HG02642 (cell line): ENCODE results near the gene ADAP1.
"Not testable (repeated sequence)": the region's sequence is repeated elsewhere in the genome, so short reads cannot be mapped to it uniquely, and the experiment has no call there.

Experiments used
- ATAC-seq: cut with Tn5 transposase; IDR thresholded peaks from one replicate; pipeline ENCODE4 v1.9.1; 2021; ENCODE audit warnings: mild to moderate bottlenecking; ENCODE audit not compliant: unreplicated experiment, poor library complexity

The ADAP1 gene

DNA sequence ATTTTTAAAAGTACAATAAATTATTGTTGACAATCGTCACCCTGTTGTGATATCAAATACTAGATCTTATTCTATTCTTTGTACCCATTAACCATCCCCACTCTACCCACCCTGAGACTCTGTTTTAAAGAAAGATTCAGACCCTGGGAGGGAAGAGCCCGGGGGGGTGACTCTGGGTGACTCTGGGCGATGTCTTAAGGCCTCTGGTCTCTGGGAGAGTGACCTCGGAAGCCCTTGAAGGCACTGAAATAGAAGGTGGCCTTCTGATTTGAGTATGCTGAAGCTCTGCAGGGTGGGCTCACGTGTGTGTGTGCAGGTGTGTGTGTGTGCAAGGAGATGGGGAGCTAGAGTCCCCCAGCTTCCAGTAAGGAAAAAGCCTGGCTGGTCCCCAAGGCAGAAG is 9.7 kb downstream of the ADAP1 start:
- ATAC-seq = no peak

DNA sequence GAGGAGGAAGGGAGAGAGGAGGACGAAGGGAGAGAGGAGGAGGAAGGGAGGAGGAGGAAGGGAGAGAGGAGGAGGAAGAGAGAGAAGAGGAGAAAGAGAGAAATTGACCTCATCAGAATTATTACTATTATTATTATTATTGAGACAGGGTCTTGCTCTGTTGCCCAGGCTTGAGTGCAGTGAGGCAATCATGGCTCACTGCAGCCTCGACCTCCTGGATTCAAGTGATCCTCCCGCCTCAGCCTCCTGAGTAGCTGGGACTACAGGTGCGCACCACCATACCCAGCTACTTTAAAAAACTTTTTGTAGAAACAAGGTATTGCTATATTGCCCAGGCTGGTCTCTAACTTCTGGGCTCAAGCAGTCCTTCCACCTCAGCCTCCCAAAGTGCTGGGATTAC is 10.7 kb downstream of the ADAP1 start:
- not testable (repeated sequence) for ATAC-seq

- ATAC-seq = no peak
These were observed 13.7 kb downstream of the ADAP1 start for GRCh38 chr7:940599-941408.

- no peak for ATAC-seq
These were observed 14.6 kb downstream of the ADAP1 start for GRCh38 chr7:939843-940242.

- ATAC-seq = no peak
These were observed 15.8 kb downstream of the ADAP1 start for GRCh38 chr7:938546-939185.

GRCh38 chr7:937856-938484 is 16.5 kb downstream of the ADAP1 start:
- ATAC-seq = no peak

DNA sequence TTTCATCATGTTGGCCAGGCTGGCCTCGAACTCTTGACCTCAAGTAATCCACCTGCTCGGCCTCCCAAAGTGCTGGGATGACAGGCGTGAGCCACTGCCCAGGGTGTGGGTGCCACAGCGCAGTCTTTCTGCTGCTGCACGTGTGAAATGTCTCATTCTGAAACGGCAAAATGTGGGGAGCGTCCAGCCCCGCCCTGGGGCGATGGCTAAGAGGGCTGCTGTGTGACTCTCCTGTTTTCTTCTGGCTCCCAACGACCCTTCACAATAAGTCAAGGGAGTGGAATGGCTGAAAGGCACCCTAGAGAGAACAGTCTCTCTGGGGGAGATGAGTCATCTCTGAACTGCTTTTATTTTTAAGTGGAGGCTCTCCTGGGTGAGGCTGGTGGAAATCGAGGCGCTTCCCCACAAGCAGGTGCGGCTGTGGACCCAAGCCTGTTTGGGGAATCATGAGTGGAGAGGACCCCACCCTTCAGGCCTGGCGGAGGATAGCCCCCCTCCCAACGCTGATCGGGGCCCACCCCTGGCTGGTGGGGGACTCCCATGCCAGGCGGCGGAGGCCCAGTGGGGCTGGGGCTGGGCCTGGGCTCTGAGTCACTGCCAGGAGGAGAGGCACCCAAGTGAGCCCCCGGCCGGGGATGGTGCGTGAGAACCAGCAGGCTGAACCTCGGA is 18.0 kb downstream of the ADAP1 start:
- peak; percentile 81 for ATAC-seq

- ATAC-seq = no peak
These were observed 18.6 kb downstream of the ADAP1 start for GRCh38 chr7:935874-936385.

DNA sequence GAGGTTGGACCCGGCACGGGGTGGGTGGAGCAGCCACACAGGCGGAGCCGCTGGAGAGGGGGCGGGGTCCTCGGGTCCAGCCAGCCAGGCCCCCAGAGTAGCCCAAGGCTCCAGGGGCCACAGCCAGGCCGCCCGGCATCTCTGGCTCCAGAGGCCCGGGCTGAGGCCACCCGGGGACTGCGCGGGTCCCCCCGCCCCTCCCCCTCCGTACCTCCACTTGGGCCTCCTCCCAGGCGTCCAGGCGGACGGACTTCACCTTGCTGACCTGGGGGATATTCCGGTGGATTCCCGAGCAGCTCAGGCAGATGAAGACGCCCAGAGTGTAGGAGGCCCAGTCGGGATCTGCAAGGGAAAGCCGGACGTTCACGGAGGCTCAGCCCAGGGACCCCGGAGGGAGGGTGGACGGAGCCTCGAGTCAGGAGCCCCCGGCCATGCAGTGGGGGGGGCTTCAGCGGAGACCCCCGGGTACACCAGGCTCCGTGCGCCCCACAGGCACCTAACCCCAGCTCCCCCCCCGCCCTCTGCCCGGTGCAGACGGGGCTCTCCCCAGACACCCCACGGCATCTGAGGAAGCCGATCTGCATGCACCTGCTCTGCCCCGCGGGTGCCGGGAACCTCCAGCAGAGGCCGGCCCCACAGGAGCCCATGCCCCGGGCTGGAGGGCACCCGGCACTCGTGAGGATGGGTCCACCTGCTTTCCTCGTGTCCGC is 19.2 kb downstream of the ADAP1 start:
- ATAC-seq = no peak

DNA sequence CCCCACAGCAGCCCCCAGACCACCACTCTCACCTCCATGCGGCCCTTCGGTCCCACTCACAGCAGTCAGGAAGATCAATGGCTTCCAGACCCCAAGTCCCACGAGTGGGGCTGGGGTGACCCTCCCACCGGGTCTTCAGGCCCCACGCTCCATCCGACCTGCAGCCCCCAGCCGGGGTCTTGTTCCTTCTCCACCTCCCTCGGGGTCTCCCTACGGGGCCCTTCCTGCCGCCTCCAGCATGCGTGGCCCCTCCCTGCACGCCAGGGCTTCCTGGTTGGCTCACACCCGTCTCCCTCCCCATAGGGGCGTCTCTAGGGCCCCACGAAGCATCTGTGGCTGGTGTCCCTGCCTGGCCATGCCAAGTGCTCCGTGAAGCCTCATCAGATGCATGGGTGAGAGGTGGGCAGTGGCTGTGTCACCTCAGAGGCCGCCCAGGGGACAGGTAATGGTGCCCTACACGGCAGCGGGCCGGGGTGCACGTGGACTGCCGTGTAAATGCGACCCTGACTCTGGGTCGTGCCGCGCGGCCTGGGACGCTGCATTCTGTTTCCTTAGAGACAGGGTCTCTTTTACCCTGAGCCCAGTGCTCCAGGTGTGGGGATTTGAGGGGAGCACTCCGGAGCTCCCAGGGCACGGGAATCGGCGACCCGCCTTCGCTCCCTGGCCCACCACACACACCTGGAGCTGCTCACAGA is 19.9 kb downstream of the ADAP1 start:
- no peak for ATAC-seq

- no peak for ATAC-seq
These were observed 21.9 kb downstream of the ADAP1 start for GRCh38 chr7:932651-932975.

- ATAC-seq = no peak
These were observed 22.4 kb downstream of the ADAP1 start for GRCh38 chr7:931871-932650.

DNA sequence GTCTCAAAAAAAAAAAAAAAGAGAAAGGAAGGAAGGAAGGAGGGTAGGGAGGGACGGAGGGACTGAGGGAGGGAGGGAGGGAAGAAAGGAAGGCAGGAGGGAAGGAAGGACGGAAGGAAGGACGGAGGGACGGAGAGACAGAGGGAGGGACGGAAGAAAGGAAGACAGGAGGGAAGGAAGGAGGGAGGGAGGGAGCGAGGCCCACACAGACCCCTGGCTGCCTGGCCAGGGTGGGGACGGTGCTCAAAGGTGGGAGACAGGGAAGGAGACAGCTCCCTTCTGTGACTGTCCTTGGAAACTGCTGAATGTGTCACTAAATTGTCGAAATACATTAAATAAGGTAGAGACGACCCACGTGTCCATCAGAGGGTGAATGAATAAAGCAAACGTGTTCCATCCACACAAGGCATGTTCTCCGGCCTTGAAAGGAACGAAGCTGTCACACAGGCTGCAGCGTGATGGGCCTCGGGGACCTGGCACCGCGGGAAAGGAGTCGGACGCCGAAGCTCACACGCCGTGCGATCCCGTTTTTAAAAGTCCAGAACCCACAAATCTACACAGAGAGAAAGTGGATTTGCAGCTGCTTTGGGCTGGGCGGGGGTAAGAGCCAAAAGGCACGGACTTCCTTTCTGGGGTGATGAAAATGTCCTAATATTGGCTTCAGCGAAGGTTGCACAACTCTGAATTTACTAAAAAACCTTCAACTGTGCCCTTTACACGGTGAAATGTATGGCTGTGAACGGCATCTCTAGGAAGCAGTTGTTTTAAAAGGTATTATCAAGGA is 23.3 kb downstream of the ADAP1 start:
- no peak for ATAC-seq

GRCh38 chr7:929311-929711 is 25.2 kb downstream of the ADAP1 start:
- no peak for ATAC-seq

GRCh38 chr7:927031-927671 is 27.3 kb downstream of the ADAP1 start:
- no peak for ATAC-seq

GRCh38 chr7:926061-927030 is 28.1 kb downstream of the ADAP1 start:
- ATAC-seq = no peak

GRCh38 chr7:925601-926000 is 28.9 kb downstream of the ADAP1 start:
- ATAC-seq = no peak
